ENCODE results near the gene MAGI2. TPM values are rescaled to one million over a fixed set of nuclear protein-coding genes. Genes with fewer than 3 reads are reported as not detected.

The MAGI2 gene
- total RNA-seq, 1 donor from 2014 or later = 2.5 TPM

- no peak for TF ChIP-seq CTCF (IDR thresholded peaks at IDR 0.05; ENCODE audit: insufficient read depth, low read length, poor library complexity, severe bottlenecking)
- DNase-seq (ENCODE audit: low read depth) = no peak
- Histone ChIP-seq H3K27me3 (ENCODE audit: control insufficient read depth, insufficient read depth, low read length) (no peaks in the 10 kb centered on the region), H3K36me3 (ENCODE audit: control insufficient read depth, insufficient read depth, low read length) (no peaks in the 10 kb centered on the region), H3K4me3 (ENCODE audit: low read depth, low read length) (no peak overlapping the region)
Observed at GRCh38 chr7:77982926-77983550, 1470.4 kb downstream of the MAGI2 start.

GRCh38 chr7:77980087-77980713 lies 1473.3 kb downstream of the MAGI2 start:
- no peak for TF ChIP-seq CTCF (IDR thresholded peaks at IDR 0.05; ENCODE audit: insufficient read depth, low read length, poor library complexity, severe bottlenecking)
- H3K27me3 ChIP-seq (ENCODE audit: control insufficient read depth, insufficient read depth, low read length) = no peaks in the 10 kb centered on the region

GRCh38 chr7:77979219-77979618 lies 1474.2 kb downstream of the MAGI2 start:
- no peak for DNase-seq (ENCODE audit: low read depth)
- H3K27me3 ChIP-seq (ENCODE audit: control insufficient read depth, insufficient read depth, low read length) = no peaks in the 10 kb centered on the region
- no peak for TF ChIP-seq CTCF (IDR thresholded peaks at IDR 0.05; ENCODE audit: insufficient read depth, low read length, poor library complexity, severe bottlenecking)
- no peaks in the 10 kb centered on the region for H3K36me3 ChIP-seq (ENCODE audit: control insufficient read depth, insufficient read depth, low read length)
- no peak overlapping the region for H3K4me3 ChIP-seq (ENCODE audit: low read depth, low read length)

More at GRCh38 chr7:77980087-77980713, 1473.3 kb downstream of the MAGI2 start:
- DNase-seq (ENCODE audit: low read depth) = no peak
- Histone ChIP-seq H3K36me3 (ENCODE audit: control insufficient read depth, insufficient read depth, low read length) (no peaks in the 10 kb centered on the region), H3K4me3 (ENCODE audit: low read depth, low read length) (no peak overlapping the region)

- H3K27me3 ChIP-seq (ENCODE audit: control insufficient read depth, insufficient read depth, low read length) = no peaks in the 10 kb centered on the region
- no peak for DNase-seq (ENCODE audit: low read depth)
- no peaks in the 10 kb centered on the region for H3K36me3 ChIP-seq (ENCODE audit: control insufficient read depth, insufficient read depth, low read length)
- no peak overlapping the region for H3K4me3 ChIP-seq (ENCODE audit: low read depth, low read length)
- no peak for TF ChIP-seq CTCF (IDR thresholded peaks at IDR 0.05; ENCODE audit: insufficient read depth, low read length, poor library complexity, severe bottlenecking)
Observed at GRCh38 chr7:77975672-77976480, 1477.6 kb downstream of the MAGI2 start.

GRCh38 chr7:77971726-77972125 lies 1481.7 kb downstream of the MAGI2 start:
- H3K27me3 ChIP-seq (ENCODE audit: control insufficient read depth, insufficient read depth, low read length) = no peaks in the 10 kb centered on the region
- H3K4me3 ChIP-seq (ENCODE audit: low read depth, low read length) = no peak overlapping the region
- no peak for TF ChIP-seq CTCF (IDR thresholded peaks at IDR 0.05; ENCODE audit: insufficient read depth, low read length, poor library complexity, severe bottlenecking)
- no peaks in the 10 kb centered on the region for H3K36me3 ChIP-seq (ENCODE audit: control insufficient read depth, insufficient read depth, low read length)
- no peak for DNase-seq (ENCODE audit: low read depth)

Data from kidney epithelial cell (primary cell).